Sigmoid colon (tissue), 4 donors: Measurements from ENCODE around the gene LARGE2.

Experiments
- POLR2A ChIP-seq, 2 donors: fragments of 450-650 bp; IDR thresholded peaks; one replicate each; pipeline ENCODE4 v1.6.1; 2016; ENCODE audit warnings: antibody characterized with exemption in 2 of 2, mild to moderate bottlenecking in 2 of 2, moderate library complexity in 2 of 2
- POLR2AphosphoS5 ChIP-seq, 4 donors: sonication (generic); formaldehyde crosslinking; IDR thresholded peaks; one replicate each; pipeline ENCODE4 v1.6.1; 2017; ENCODE audit warnings: antibody characterized with exemption in 4 of 4
- TF ChIP-seq, protein P1 (sequence below), 4 experiments: fragments of 450-650 bp in 3 of 4; fragments of 200-600 bp in 1 of 4; IDR thresholded peaks; one replicate each; pipeline ENCODE4 v1.5.1; 2016 to 2019; ENCODE audit warnings: antibody characterized with exemption in 4 of 4, mild to moderate bottlenecking in 3 of 4, moderate library complexity in 2 of 4

- TF ChIP-seq POLR2A (IDR thresholded peaks at IDR 0.05) (no peak), POLR2AphosphoS5 (IDR thresholded peaks at IDR 0.05) (no peak)
- TF ChIP-seq, protein P1, sequence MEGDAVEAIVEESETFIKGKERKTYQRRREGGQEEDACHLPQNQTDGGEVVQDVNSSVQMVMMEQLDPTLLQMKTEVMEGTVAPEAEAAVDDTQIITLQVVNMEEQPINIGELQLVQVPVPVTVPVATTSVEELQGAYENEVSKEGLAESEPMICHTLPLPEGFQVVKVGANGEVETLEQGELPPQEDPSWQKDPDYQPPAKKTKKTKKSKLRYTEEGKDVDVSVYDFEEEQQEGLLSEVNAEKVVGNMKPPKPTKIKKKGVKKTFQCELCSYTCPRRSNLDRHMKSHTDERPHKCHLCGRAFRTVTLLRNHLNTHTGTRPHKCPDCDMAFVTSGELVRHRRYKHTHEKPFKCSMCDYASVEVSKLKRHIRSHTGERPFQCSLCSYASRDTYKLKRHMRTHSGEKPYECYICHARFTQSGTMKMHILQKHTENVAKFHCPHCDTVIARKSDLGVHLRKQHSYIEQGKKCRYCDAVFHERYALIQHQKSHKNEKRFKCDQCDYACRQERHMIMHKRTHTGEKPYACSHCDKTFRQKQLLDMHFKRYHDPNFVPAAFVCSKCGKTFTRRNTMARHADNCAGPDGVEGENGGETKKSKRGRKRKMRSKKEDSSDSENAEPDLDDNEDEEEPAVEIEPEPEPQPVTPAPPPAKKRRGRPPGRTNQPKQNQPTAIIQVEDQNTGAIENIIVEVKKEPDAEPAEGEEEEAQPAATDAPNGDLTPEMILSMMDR (IDR thresholded peaks at IDR 0.05) = no peak
These were observed 21.4 kb upstream of the LARGE2 start for GRCh38 chr11:45900916-45901617.
